K562 treated with DMSO at 1 percent for 48 hours (cell line): Measurements from ENCODE around the gene FA2H. TPM values are rescaled to one million over a fixed set of nuclear protein-coding genes. Genes with fewer than 3 reads are reported as not detected.

Experiments
- total RNA-seq: library from RNA; unstranded; fragments of 300-600 nt; gene quantifications from 2 replicates; pipeline ENCODE4 v1.2.3, GENCODE V29; 2022; ENCODE audit warnings: low replicate concordance; ENCODE audit errors: extremely low read depth

Gene FA2H, protein sequence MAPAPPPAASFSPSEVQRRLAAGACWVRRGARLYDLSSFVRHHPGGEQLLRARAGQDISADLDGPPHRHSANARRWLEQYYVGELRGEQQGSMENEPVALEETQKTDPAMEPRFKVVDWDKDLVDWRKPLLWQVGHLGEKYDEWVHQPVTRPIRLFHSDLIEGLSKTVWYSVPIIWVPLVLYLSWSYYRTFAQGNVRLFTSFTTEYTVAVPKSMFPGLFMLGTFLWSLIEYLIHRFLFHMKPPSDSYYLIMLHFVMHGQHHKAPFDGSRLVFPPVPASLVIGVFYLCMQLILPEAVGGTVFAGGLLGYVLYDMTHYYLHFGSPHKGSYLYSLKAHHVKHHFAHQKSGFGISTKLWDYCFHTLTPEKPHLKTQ
- total RNA-seq = not detected in 2 replicates

GRCh38 chr16:74774223-74775139 lies at the start of gene FA2H:
FA2H (minus strand) TSS chr16:74774820; CDS start chr16:74774755, 65 bp downstream.

DNA sequence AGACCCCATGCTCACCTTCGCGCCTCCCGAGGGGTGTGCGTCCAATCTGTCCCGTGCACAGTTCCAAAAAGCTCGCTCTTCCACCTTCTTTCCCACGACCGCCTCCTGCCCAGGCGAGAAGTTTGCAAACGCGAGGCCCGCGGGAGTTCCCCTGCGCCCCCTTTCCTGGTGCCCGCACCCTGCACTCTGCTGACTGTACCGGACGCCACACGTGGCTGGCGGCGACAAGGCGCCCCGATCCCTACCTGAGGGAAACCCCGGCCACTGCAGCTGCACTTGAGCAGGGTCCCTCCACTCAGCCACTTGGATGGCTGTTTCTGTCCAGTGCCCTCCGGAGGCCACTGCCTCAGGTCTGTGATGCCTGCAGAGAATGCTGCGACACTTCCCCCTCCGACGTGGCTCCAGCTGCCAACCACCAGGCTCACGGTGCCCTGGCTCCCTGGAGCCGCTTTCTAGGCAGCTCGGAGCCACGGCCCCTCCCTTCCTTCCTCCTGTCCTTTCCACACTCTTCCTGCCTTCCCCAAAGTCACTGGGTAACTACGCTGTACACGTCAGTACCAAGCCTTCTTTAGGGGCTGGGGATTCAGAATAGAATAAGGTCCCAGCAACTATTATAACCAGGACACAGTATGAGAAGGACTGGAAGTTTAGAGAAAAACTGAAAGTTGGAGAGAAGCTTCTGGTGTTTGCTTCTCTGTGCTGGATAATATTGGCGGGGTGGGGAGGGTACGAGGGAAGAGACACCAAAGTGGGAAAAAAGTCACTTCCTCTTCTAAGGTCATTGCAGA lies 74.0 kb downstream of the FA2H start, which contains the start of gene MLKL:
TSS of gene MLKL (minus strand) at position 425 of the 788 bp plus-strand sequence. CDS start 5,105 bp downstream, outside the sequence.

DNA sequence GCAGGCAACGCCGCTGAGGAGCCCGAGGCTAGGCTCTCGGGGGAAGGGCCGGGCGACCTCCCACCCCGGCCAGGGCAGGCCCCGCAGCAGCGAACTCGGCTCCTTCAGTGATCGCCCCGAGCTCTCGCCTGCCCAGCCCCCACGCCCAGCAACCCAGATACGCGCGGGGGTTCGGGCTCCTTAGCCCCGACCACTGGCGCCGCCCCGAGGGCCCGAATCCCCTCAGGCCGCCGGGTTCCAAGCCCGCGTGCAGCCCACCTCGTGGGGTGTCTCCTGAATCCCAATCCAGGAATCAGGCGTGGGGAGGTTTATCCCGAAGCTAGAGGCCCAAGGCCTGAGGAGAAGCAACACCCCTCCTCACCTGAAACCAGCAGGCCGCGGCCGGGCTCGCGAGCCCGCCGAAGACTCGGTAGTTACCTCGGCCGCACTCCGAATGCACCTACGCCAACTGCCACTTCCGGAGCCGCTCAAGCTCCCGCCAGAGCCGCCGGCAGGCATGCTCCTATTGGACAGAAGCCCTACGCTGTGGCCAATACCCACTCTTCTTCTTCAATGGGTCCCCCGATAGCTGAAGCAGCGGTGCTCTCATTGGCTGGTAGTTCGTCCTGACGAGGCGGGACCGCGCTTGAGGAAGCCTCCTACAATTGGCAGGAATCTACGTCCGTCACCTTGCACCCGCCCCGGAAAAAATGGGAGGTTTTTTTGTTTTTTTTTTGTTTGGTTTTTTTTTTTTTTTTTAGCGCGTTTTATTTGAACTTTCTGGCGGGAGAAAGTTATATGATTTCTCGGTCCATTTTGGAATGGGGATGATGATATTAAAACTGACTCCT lies 108.0 kb downstream of the FA2H start, which contains the start of gene RFWD3:
TSS of gene RFWD3 (minus strand) at position 453 of the 830 bp plus-strand sequence. CDS start 5,428 bp downstream, outside the sequence.

Other genes with a start within 250 kb of the FA2H start
- gene GLG1, start 167.7 kb downstream of the FA2H start, total RNA-seq = not detected in 2 replicates
- gene RFWD3, start 107.9 kb downstream of the FA2H start, total RNA-seq = not detected in 2 replicates
- not detected in 2 replicates for gene MLKL, start 74.0 kb downstream of the FA2H start, total RNA-seq
- gene WDR59, start 210.3 kb upstream of the FA2H start, total RNA-seq = not detected in 2 replicates
- gene ZNRF1, start 224.2 kb upstream of the FA2H start, total RNA-seq = not detected in 2 replicates